Right cardiac atrium (tissue), 5 donors: ENCODE measurements around the gene UMODL1. TPM values are rescaled to one million over a fixed set of nuclear protein-coding genes. Genes with fewer than 3 reads are reported as not detected.
"Not testable (repeated sequence)": the region's sequence is repeated elsewhere in the genome, so short reads cannot be mapped to it uniquely, and the experiment has no call there.

Experiments
- ATAC-seq, 2 donors: fragments of 200-7000 bp; cut with Tn5 transposase; one replicate each; pipeline versions ENCODE4 v1.8.0 to v1.9.1; 2020; ENCODE audit warnings: moderate library complexity in 2 of 2, mild to moderate bottlenecking in 1 of 2
- DNase-seq, 3 donors: peaks; one replicate each; pipeline ENCODE4 v3.0.0-alpha.2; 2020
- H3K27ac ChIP-seq: one replicate; pipeline ENCODE4 v1.5.1; 2013; ENCODE audit warnings: mild to moderate bottlenecking, low read length, control low read depth, moderate library complexity
- H3K27me3 ChIP-seq: one replicate; pipeline ENCODE4 v1.6.1; 2013; ENCODE audit not compliant: control insufficient read depth, insufficient read depth
- H3K4me1 ChIP-seq: one replicate; pipeline ENCODE4 v1.6.1; 2013; ENCODE audit warnings: low read length; ENCODE audit not compliant: control insufficient read depth, insufficient read depth
- H3K4me3 ChIP-seq: one replicate; pipeline ENCODE4 v1.5.1; 2013; ENCODE audit warnings: low read length, control low read depth
- H3K9me3 ChIP-seq: one replicate; pipeline ENCODE4 v1.6.1; 2013; ENCODE audit warnings: low read length; ENCODE audit not compliant: control insufficient read depth
- WGBS: extraction: QIAGEN DNeasy Blood & Tissue Kit; methylation state at CpG from one replicate; pipeline ENCODE4 v1.1.7; 2013; 5-methylcytosine and 5-hydroxymethylcytosine counted together
- intact Hi-C, 4 donors: fragments of 100-400 bp; cut with DNase I; formaldehyde crosslinking; loops; one replicate each; pipeline versions ENCODE4 v1.11.0 to v1.14.0; 2022 to 2023
- polyA plus RNA-seq: library from polyadenylated mRNA; stranded (reverse); fragments of 200-250 nt; gene quantifications from one replicate; pipeline ENCODE4 v1.2.3, GENCODE V29; 2013
- total RNA-seq, 4 donors: library from RNA; stranded (reverse); fragmentation: NEBNext Ultra II Directional; extraction: Animal tissue kit (Norgen Biotek cat#: 25700); gene quantifications; one replicate each; pipeline ENCODE4 v1.2.1, GENCODE V29; 2021
- donor health status: healthy with polysubstance abuse.
- donor health status: DM: no; HTN: yes; CAD: no.
- donor health status: DM: no; HTN: no; CAD: no.
- donor health status: DM: no; HTN: yes; CAD: no; lungs with severe emphysema.
- donor health status: DM: yes; HTN: yes; CAD: no.

UMODL1 gene
- total and polyA plus RNA-seq, 5 donors = not detected

DNA sequence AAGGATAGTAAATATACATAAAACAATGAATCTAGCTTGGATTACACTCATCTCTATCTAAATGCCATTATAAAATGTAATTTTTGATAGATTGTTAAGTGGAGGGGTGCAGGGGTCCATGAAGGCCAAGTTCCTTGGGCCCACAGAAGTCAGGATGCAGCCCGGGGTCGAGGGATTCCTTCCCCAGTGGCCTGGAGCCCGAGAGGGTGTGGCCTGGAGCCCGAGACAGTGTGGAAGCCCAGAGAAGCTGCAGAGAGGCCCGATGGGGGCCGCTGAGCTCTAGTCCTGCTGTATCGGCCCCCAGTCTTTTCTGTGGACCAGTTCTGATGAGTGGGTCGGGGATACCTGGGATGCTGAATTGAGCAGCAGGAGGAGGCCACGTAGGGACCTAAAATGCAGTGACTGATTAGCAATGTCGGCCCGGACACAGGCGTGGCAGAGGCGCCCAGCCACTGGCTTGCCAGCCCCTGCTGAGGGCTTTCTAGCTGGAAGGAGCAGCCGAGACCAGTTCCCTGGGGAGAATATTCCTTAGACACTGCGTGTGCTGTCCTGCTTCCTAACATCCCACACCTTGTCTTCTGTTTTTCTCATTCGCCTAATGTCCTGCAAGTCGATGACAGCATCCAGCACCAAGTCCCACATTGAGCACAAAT lies 38.9 kb downstream of the UMODL1 start:
- H3K9me3 ChIP-seq = no peaks in the 10 kb centered on the region

DNA sequence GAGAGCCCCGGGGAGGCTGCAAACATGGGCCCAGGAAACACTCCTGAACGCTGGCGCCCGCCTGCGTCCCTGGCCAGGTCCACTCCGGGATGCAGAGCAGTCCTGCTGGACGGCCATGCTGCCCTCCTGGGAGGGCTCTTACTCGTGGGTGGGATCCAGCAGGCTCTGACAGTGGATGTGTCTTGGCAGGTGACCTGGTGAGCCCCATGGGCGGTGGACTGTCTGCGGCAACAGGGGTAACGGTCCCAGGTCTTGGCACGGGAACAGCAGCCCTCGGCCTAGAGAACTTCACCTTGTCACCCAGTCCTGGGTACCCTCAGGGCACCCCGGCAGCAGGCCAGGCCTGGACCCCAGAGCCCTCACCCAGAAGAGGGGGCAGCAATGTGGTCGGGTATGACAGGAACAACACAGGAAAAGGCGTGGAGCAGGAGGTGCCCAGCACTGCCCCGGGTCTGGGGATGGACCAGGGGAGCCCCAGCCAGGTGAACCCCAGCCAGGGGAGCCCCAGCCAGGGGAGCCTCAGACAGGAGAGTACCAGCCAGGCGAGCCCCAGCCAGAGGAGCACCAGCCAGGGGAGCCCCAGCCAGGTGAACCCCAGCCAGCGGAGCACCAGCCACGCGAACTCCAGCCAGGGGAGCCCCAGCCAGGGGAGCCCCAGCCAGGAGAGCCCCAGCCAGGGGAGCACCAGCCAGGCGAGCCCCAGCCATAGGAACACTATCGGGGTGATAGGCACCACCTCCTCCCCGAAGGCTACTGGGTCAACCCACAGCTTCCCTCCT lies 39.8 kb downstream of the UMODL1 start:
- 81% methylated on average over 24 of the region's 24 CpGs for WGBS
- H3K9me3 ChIP-seq = no peaks in the 10 kb centered on the region
- H3K27ac ChIP-seq = no peak overlapping the region
- ATAC-seq = no peak
- no peaks in the 10 kb centered on the region for H3K27me3 ChIP-seq
- intact Hi-C loops = loop anchor here in 3 of 4 donors (5.0 to 10.0 kb wide), 5 partner anchors 104 to 506 kb away; partner anchors contain the start of gene C2CD2 (in 1 of the 3)
- H3K4me3 ChIP-seq = no peak overlapping the region
- peak in 1 of 3 donors; percentile 53 for DNase-seq
- H3K4me1 ChIP-seq = no peaks in the 10 kb centered on the region

More for the DNA sequence above, 38.9 kb downstream of the UMODL1 start:
- Histone ChIP-seq H3K27ac (no peak overlapping the region), H3K4me3 (no peak overlapping the region), H3K27me3 (no peaks in the 10 kb centered on the region), H3K4me1 (no peaks in the 10 kb centered on the region)
- peak in 1 of 3 donors; percentile 21 for DNase-seq
- 59% methylated on average over 17 of the region's 17 CpGs for WGBS
- intact Hi-C loops = loop anchor here in 3 of 4 donors (5.0 to 10.0 kb wide), 5 partner anchors 103 to 505 kb away; partner anchors contain the start of gene C2CD2 (in 1 of the 3)
- no peak for ATAC-seq

DNA sequence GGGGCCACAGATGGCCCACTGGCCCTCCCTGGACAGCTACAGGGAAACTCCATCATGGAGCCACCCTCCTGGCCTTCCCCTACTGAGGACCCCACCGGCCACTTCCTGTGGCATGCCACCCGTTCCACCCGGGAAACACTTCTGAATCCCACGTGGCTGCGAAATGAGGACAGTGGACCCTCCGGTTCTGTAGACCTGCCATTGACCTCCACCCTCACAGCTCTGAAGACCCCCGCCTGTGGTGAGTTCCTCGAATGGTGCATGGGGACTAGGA lies 40.3 kb downstream of the UMODL1 start:
- peak in 1 of 3 donors; percentile 46 for DNase-seq
- no peak for ATAC-seq
- 74% methylated on average over 8 of the region's 8 CpGs for WGBS
- intact Hi-C loops = loop anchor here in 3 of 4 donors (5.0 to 10.0 kb wide), 5 partner anchors 104 to 507 kb away; partner anchors contain the start of gene C2CD2 (in 1 of the 3)
- no peaks in the 10 kb centered on the region for H3K9me3 ChIP-seq
- H3K27ac ChIP-seq = no peak overlapping the region
- no peaks in the 10 kb centered on the region for H3K4me1 ChIP-seq
- no peak overlapping the region for H3K4me3 ChIP-seq
- no peaks in the 10 kb centered on the region for H3K27me3 ChIP-seq

DNA sequence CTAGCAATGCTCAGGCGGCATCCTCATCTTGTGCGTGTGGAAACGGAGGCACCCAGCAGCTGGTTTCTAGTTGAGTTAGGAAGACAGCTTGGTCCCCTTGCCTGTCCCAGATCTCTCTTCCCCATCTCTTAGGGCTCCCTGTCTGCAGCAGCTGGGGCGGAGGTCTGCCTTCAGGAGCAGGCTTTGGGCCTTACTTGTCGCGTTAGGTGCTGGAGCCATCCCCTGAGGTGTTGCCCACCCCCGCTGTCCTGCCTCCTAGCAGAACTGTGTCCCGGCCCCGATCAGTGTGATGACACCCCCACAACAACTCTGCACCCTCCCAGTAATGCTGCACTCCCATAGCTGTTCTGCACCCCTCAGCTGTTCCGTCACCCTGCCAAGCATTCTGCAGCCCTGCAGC lies 40.7 kb downstream of the UMODL1 start:
- Histone ChIP-seq H3K27me3 (no peaks in the 10 kb centered on the region), H3K4me3 (no peak overlapping the region), H3K9me3 (no peaks in the 10 kb centered on the region), H3K4me1 (no peaks in the 10 kb centered on the region), H3K27ac (no peak overlapping the region)
- DNase-seq (peak in 1 of 3 donors; percentile 20), ATAC-seq (no peak)
- intact Hi-C loops = loop anchor here in 3 of 4 donors (5.0 to 10.0 kb wide), 5 partner anchors 105 to 507 kb away; partner anchors contain the start of gene C2CD2 (in 1 of the 3)
- 87% methylated on average over 10 of the region's 10 CpGs for WGBS

DNA sequence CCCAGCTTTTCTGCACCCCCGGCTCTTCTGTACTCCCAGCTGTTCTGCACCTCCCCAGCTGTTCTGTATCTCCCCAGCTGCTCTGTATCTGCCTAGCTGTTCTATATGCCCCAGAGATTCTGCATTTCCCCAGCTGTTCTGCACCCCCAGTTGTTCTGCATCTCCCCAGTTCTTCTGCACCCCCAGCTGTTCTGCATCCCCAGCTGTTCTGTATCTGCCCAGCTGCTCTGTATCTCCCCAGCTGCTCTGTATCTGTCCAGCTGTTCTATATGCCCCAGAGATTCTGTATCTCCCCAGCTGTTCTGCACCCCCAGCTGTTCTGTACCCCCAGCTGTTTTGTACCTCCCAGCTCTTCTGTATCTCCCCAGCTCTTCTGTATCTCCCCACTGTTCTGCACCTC lies 41.1 kb downstream of the UMODL1 start:
- intact Hi-C loops = loop anchor here in 3 of 4 donors (5.0 to 10.0 kb wide), 5 partner anchors 105 to 507 kb away; partner anchors contain the start of gene C2CD2 (in 1 of the 3)
- DNase-seq = no peak
- 80% methylated on average over 1 of the region's 1 CpG for WGBS
- H3K27me3 ChIP-seq = no peaks in the 10 kb centered on the region
- H3K4me3 ChIP-seq = no peak overlapping the region
- ATAC-seq = no peak
- H3K27ac ChIP-seq = no peak overlapping the region
- no peaks in the 10 kb centered on the region for H3K4me1 ChIP-seq
- no peaks in the 10 kb centered on the region for H3K9me3 ChIP-seq

DNA sequence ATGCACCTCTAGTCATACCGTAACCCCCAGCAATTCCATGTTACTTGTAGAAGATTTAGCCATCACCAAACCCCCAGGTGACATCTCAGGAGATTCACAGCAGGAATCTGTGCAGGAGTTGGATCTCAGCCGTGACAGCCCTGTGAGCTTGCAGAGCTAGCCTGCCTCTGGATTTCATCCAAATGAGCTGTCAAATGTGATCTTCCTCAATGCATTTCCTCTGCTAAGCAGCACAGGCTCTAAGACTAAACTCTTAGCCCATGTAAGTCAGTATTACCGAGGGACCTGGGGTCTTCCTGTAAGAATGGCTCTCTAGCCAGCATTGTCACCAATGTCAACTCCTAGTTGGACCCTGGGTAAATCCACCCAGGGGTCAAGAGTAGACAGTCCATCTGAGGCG lies 41.7 kb downstream of the UMODL1 start:
- Histone ChIP-seq H3K9me3 (no peaks in the 10 kb centered on the region), H3K4me3 (no peak overlapping the region), H3K27me3 (no peaks in the 10 kb centered on the region), H3K4me1 (no peaks in the 10 kb centered on the region), H3K27ac (no peak overlapping the region)
- no peak for ATAC-seq
- 47% methylated on average over 4 of the region's 4 CpGs for WGBS
- no peak for DNase-seq
- intact Hi-C loops = loop anchor here in 3 of 4 donors (5.0 to 10.0 kb wide), 5 partner anchors 106 to 508 kb away; partner anchors contain the start of gene C2CD2 (in 1 of the 3)

DNA sequence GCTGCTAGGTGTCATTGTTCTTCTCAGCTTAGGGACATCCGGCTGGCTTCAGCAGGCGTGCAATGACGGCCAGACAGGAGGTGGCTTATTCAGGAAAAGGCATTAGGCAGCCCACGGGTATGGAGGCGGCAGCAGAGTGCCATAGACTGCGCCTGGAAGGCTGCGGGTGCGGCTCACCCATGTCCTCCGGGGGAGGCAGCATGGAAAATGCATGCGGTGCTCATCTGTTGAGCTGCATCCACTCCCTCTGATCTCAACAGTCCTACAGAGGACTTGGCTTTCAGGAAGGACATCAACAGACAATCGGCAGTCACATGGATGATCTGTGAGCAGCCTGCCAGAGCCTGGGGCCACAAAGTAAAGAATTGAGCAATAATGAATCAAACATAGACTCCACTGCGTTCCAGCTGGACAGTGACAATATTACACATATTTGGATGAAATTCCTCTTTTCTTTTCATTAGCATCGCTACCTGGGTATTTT lies 42.9 kb downstream of the UMODL1 start:
- H3K27ac ChIP-seq = no peak overlapping the region
- no peaks in the 10 kb centered on the region for H3K4me1 ChIP-seq
- H3K27me3 ChIP-seq = no peaks in the 10 kb centered on the region
- no peaks in the 10 kb centered on the region for H3K9me3 ChIP-seq
- no peak overlapping the region for H3K4me3 ChIP-seq
- DNase-seq = no peak
- ATAC-seq = no peak
- intact Hi-C loops = loop anchor here in 3 of 4 donors (5.0 to 10.0 kb wide), 5 partner anchors 107 to 509 kb away; partner anchors contain the start of gene C2CD2 (in 1 of the 3)
- WGBS = 64% methylated on average over 13 of the region's 13 CpGs

DNA sequence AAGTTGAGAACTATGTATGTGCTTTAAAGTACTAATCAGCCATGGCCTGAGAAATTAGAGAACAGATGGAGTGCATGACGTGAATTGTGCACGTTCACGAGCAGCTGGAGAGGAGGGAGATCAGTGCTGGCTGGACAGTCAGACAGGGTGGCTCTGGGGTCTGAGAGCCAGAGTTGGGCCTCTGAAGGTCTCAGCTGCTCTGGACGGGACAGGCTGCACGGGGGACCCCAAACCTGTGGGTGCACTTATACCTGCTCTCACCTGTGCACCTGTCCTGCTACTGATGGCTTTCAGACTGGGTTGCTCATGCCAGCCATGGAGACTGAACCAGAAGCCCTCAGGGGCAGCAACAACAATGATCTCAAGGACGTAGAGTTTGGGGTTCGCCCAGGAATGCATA lies 43.5 kb downstream of the UMODL1 start:
- intact Hi-C loops = loop anchor here (5.0 to 10.0 kb wide), 8 partner anchors 107 to 510 kb away; partner anchors contain the start of gene C2CD2 (in 1 of the 4)
- no peak for ATAC-seq
- 88% methylated on average over 7 of the region's 7 CpGs for WGBS

DNA sequence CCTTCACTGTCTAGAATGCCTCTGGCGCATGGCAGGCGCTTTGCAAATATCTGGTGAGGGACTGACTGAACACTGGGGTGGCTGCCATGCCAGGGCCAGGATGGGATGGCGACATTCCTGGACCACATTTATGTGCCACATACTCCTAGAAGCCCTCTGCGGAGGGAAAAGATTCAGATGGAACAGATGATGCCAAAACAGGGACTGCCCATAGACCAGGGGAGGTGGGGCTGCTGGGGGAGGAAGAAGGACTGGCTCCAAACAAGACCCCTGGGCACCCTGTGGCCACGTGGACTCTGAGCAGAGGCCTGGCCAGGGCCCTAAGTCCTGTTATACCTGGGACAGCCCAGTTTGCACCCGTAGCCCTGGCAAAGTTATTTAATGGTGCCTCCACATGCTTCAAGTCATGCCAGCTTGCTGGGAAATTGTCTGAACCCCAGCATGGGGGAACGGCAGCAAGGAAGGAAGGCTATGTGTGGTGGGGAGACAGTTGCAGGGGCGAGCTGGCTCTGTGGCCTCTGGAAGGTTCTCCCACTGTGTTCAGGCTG lies 44.1 kb downstream of the UMODL1 start:
- H3K27ac ChIP-seq = no peak overlapping the region
- no peak for DNase-seq
- intact Hi-C loops = loop anchor here (5.0 to 10.0 kb wide), 6 partner anchors 160 to 510 kb away; partner anchors contain the start of gene C2CD2 (in 1 of the 4)
- no peaks in the 10 kb centered on the region for H3K4me1 ChIP-seq
- no peaks in the 10 kb centered on the region for H3K9me3 ChIP-seq
- H3K4me3 ChIP-seq = no peak overlapping the region
- 88% methylated on average over 8 of the region's 8 CpGs for WGBS
- no peak for ATAC-seq
- H3K27me3 ChIP-seq = no peaks in the 10 kb centered on the region

More for the DNA sequence above, 43.5 kb downstream of the UMODL1 start:
- DNase-seq = no peak
- Histone ChIP-seq H3K9me3 (no peaks in the 10 kb centered on the region), H3K4me1 (no peaks in the 10 kb centered on the region), H3K27ac (no peak overlapping the region), H3K4me3 (no peak overlapping the region), H3K27me3 (no peaks in the 10 kb centered on the region)

DNA sequence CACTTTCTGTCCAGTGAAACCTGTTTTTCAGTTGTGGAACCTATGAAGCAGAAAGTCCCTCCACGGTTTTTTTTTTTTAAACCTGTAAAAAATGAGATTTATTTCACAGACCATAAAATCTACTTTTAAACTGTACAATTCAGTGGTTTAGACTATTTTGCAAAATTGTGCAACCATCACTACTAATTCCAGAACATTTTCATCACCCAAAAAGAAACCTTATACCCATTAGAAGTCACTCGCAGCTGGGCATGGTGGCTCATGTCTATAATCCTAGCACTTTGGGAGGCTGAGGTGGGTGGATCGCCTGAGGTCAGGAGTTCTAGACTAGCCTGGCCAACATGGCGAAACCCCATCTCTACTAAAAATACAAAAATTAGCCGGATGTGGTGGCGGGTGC lies 45.4 kb downstream of the UMODL1 start:
- not testable (repeated sequence) for H3K4me3 ChIP-seq, H3K27me3 ChIP-seq, ATAC-seq, DNase-seq, H3K4me1 ChIP-seq, H3K9me3 ChIP-seq, H3K27ac ChIP-seq
- 75% methylated on average over 6 of the region's 6 CpGs for WGBS
- intact Hi-C loops = loop anchor here (2.0 to 10.0 kb wide), 7 partner anchors 162 to 512 kb away; partner anchors contain the start of gene C2CD2 (in 1 of the 4)
